Stimulated activated CD4-positive, alpha-beta T cell treated with anti-CD3 and anti-CD28 coated beads, Interleukin-15, amount 100 ng/mL, for 1 hour (primary cell): ENCODE results near the gene GSTCD.

Source experiments
- DNase-seq, 2 donors: peaks; one replicate each; pipeline ENCODE4 v3.0.0-alpha.2; 2020; ENCODE audit warnings: low read depth in 1 of 2, low spot score in 1 of 2

Gene GSTCD

GRCh38 chr4:105875233-105875632, 166.6 kb downstream of the GSTCD start:
- DNase-seq, result no peak

GRCh38 chr4:105878668-105879067, 170.1 kb downstream of the GSTCD start:
- DNase-seq, result no peak

- DNase-seq, result no peak
These were observed 178.9 kb downstream of the GSTCD start for GRCh38 chr4:105887508-105887907.

- DNase-seq, result no peak
These were observed 186.3 kb downstream of the GSTCD start, which contains the start of gene NPNT for GRCh38 chr4:105894660-105895582. Gene NPNT, plus strand, starts transcription at chr4:105895471. Its CDS starts 182 bp downstream, at chr4:105895653.

- DNase-seq, result no peak
These were observed 187.2 kb downstream of the GSTCD start for GRCh38 chr4:105895583-105896460.

GRCh38 chr4:105896461-105896942, 187.9 kb downstream of the GSTCD start:
- DNase-seq, result no peak
